Stimulated activated CD4-positive, alpha-beta T cell treated with anti-CD3 and anti-CD28 coated beads, Interleukin-1b, Interleukin-23, amount 100 ng/mL, for 48 hours (primary cell): Measurements from ENCODE around the gene TMA7B.
"Not testable (repeated sequence)": the region's sequence is repeated elsewhere in the genome, so short reads cannot be mapped to it uniquely, and the experiment has no call there.

Experiments used
- DNase-seq: peaks from one replicate; pipeline ENCODE4 v3.0.0-alpha.2; 2020

The TMA7B gene

GRCh38 chr22:39933741-39934140, 26.5 kb upstream of the TMA7B start:
- DNase-seq: no peak

- DNase-seq: no peak
Observed at GRCh38 chr22:39935116-39935515, 25.1 kb upstream of the TMA7B start.

GRCh38 chr22:39935612-39936011, 24.6 kb upstream of the TMA7B start:
- DNase-seq: no peak

GRCh38 chr22:39936523-39937145, 23.6 kb upstream of the TMA7B start:
- DNase-seq: no peak

- DNase-seq: no peak
Observed at GRCh38 chr22:39937906-39938305, 22.3 kb upstream of the TMA7B start.

DNA sequence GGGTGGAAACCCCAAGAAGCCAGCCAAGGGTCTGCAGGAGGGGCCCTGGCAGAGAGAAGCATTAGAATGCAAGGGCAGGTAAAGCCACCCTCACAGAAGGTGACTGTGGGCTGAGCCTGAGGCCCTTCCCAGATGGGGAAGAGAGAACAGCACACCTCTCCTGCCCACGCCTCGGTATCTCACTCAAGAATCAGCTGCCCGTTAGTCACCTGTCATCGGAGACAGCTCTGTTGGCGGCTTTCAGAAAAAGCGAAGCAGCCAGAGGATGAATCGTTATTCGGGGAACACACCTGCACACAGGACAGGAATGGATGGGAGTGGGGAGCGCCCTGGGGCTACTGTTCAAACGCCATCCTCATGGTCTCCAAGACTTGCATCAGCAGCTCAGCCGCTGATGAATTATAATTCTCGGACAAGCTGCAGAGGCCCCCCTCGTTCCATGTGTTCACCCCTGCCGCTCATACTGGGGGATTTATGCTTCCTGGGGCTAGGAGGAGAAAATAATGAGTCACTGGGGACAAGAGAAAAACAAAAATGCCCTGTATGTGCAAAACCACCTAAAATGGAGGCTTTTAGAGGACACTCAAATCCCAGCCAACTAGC, 21.6 kb upstream of the TMA7B start:
- DNase-seq: peak; percentile 66

DNA sequence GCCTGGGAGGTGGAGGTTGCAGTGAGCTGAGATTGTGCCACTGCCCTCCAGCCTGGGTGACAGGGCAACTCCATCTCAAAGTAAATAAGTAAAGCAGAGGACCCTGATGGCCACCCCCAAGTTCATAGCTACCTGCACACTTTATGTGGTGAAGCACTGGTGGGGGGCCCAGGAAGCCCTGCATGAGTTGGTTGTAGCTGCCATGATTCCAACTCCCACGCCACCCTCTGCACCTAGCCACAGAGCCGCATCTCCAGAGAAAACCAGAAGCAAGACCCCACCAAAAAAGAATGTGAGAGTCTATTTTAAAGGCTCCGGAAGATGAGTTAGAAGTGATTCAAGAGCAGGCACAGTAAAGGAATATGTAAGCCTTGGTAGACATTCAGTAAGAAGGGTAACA, 20.4 kb upstream of the TMA7B start:
- no peak for DNase-seq

GRCh38 chr22:39940757-39941305, 19.4 kb upstream of the TMA7B start:
- no peak for DNase-seq

DNA sequence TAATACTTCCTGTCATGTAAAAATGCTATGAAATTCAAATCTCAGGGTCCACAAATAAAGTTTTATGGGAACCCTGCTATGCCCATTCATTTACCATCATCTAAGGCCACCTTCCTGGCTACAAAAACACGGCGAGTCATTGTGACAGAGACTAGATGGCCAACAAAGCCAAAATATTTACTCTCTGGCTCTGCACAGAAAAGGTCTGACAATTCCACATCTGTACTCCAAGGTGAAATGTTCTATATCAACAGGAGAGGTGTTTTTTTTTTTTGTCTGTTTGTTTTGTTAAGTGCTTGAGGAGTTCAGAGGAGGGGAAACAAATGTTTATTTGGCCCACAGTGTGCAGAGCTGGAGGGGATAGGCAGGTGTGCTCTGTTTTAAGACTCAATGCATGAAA, 18.6 kb upstream of the TMA7B start:
- no peak for DNase-seq

DNA sequence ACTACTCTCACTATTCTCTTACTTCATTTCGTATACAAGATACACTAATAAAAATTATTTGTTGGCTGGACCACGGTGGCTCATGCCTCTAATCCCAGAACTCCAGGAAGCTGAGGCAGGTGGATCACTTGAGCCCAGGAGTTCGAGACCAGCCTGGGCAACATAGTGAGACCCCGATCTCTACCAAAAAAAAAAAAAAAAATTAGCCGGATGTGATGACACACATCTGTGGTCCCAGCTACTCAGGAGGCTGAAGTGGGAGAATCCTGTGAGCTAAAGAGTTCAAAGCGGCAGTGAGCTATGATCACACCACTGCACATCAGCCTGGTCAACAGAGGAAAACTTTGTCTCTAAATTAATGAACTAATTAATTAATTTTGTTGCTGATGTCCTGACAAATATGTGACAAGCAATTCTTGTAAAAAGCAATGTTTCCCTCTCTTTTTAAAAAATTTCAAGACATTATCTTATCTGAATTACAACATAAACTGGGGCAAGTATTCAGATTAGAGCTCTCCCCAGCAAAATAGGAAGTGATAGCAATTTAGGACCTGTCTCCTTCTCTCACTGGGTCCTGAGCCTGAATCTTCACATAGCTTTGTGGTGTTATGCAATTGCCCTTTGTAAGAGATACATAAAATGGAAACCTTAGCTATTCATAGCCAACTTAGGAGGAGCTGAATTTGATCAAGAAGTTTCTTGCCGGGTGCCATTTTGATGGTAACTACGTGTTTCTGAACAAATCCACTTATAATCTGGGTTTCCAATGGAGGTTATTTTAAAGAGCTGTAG, 17.6 kb upstream of the TMA7B start:
- DNase-seq: no peak

GRCh38 chr22:39943337-39943736, 16.9 kb upstream of the TMA7B start:
- DNase-seq: no peak

- DNase-seq: no peak
Observed at GRCh38 chr22:39943953-39944872, 16.0 kb upstream of the TMA7B start.

GRCh38 chr22:39946126-39946502, 14.1 kb upstream of the TMA7B start:
- DNase-seq: no peak

GRCh38 chr22:39946503-39947219, 13.5 kb upstream of the TMA7B start:
- no peak for DNase-seq

GRCh38 chr22:39947220-39948216, 12.7 kb upstream of the TMA7B start:
- no peak for DNase-seq

DNA sequence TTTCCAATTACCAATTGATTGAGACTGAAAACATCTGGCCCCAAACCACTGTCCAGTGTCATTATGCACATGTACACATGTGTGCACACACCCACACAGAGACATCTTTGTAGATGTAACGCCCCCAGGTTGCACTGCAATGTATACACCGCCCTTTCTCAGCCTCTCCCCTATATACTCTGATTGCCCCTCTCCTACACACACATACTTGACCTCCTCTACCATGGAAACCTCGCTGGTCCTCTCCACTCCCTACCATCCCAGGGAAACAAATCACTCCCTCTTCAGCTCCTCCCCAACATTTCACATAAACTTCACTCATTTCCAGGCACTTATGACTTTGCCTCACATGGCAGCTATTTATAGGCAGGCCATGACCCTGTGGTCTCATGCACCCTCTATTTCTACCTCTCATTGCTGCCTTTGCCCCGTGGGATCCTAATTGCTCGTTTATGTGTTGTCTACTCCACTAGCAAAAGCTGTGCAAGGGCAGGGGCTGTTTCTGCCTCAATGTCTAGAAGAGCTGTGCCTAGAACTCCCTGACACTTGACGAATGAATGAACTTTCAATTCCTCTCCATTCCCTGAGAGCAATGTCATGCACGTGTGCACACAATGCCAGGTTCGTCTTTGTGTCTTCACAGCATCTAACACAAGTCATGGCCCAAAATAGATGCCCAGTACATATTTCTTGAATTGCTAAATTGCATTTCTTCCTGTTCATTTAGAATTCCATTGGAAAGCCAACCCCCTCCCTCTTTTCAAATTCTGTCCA, 10.0 kb upstream of the TMA7B start:
- DNase-seq: no peak

GRCh38 chr22:39951603-39952293, 8.4 kb upstream of the TMA7B start:
- DNase-seq: not testable (repeated sequence)

DNA sequence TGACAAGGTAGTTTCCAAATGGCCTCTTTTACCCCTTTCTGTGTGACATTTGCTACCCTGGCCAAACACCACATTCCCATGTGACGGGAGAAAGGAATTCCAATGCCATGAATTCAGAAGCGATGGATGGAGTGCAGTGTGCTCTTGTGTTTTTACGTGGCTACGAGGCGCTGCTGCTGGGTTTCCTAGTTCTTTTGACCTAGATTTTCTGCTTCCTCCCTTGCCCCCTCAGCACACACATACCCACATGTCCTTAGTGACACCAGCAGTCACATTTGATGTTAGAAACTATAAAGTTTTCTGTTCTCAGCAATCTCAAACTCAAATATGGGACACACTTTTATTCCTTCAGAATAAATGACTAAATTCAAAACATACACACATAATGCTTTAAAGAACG, 7.8 kb upstream of the TMA7B start:
- DNase-seq: no peak

- DNase-seq: no peak
Observed at GRCh38 chr22:39953101-39953500, 7.1 kb upstream of the TMA7B start.
